ENCODE measurements around the gene ZNF326. TPM values are rescaled to one million over a fixed set of nuclear protein-coding genes. Genes with fewer than 3 reads are reported as not detected.
"Not testable (repeated sequence)": the region's sequence is repeated elsewhere in the genome, so short reads cannot be mapped to it uniquely, and the experiment has no call there.

The ZNF326 gene
- total RNA-seq, 1 donor from 2014 or later = 21.1 TPM

DNA sequence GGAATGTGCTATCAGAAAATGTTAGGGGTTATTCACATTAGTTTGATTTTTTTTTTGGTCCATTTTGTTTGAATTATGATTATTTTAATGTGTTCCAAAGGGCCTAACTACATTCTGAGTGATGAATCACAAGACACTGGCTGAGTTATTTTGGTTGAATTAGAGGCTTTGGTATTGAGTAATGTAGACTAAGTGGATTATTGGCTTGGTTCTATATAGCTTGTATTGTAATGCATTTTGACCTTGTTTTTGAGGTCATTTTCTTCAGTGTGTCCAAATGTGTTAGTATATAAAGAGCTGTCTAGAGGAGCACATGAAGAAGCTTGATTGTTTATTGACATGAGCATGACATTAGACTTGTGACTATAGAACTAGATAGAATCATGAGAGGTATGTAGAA lies 3.4 kb downstream of the ZNF326 start:
- DNase-seq = no peak

DNA sequence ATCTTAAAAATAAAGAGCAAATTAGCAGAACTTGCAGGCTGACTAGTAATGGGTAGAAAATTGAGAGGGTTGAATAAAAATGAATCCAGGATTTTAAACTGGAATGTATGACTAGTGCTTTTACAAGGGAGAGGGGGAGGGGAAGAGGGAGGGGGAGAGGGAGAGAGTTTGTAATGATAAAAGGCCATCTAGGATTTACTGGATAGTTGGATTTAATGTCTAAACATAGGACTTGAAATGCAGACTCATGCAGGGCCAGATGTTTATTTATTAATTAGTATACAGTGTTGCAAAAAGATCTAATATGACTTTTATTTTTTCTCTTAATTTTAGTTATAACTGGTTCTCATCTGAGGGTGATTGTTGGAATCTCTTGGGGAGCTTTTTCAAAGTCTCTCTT lies 4.3 kb downstream of the ZNF326 start:
- DNase-seq = no peak

DNA sequence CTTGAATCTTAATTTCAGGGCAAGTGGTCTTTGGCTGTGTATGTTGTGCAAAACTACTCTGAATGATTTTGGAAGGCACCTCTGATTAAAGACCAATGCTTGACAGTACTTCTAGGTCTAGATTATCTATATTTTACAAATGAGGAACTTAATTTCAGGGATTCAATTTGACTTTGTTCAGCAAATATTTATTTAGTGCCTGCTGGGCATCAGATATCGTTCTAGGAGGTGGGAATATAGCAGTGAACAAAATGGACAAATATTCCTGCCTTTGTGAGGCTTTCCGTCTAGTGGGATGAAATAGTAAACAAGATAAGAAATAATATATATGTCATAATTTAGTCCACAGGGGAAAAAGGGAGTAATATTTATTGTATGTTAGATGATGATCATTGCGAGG lies 4.7 kb downstream of the ZNF326 start:
- DNase-seq = no peak

DNA sequence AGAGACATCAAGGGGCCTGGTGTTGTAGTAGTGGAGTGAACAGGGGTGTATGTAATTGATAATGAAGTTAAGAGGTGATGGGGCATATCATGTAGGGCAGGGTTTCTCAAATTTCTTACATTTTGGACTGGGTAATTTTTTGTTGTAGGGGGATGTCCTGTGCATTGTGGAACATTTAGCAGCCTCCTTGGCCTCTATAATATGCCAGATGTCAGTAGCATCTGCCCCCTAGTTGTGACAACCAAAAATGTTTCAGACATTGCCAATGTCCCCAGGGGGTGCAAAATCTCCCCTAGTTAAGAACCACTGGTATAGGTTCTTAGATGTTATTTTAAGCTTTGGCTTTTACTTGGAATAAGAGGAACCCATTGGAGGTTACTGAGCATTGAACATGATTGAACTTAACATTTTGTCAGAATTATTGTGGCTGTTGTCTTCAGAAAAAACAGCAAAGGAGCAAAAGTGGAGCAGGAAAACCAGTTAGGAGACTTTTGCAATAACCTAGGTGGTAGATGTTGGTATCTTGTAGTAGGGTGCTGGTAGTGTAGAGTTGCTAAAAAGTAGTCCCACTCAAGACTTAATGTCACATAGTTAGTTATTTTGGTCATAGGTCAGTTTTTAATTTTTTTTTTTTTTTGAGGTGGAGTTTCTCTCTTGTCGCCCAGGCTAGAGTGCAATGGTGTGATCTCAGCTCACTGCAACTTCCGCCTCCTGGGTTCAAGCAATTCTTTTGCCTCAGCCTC lies 6.2 kb downstream of the ZNF326 start:
- no peak for DNase-seq

DNA sequence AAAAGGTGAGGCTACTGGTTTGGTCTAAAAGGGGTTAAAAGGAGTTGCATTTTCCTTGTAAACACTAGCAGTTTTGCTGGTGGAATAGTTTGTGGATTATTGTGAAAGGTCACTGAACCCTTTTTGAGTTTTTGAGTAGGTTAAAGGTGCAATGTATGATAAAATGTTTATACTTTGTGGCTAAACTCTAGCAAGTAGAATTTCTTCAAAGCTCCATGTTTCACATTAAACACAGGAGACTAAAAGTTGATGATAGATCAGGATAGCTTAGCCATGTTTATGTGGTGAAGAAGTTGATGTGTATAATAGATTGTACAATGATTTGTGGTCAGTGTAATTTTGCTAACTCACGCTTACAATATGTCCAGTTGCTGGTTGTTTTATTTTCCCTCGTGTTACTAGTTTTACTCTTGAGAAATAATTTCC lies 13.1 kb downstream of the ZNF326 start:
- no peak for DNase-seq

DNA sequence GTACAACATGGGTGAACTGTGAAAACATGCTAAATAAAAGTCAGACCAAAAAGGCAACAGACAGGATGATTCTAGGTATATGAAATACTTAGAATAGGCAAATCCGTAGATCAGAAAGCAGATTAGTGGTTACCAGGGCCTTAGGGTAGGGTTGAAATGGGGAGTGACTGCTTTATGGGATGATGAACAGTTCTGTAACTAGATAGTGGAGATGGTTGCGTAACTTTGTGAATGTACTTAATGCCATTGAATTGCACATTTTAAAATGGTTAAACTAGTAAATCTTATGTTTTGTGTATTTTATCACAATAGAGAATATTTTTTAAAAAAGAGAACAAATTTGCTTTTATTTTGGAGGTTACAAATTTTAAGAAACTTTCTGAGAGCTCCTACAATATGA lies 17.4 kb downstream of the ZNF326 start:
- no peak for DNase-seq

DNA sequence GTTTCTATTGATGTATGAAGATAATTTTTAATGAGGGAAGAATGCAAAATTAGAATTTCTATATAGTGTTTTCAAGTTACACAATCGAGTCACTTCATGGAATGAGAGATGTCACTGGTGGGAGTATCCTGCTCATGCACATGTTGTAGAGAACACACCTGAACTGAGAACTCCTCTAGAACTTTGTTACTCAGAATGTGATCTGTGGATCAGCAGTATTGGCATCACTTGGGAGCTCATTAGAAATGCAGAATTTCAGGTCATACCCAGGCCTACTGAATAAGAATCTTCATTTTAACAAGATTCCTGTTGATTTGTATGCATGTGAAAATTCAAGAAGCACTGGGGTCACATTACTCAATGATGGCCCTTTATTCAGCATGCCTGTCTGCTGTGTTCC lies 28.8 kb downstream of the ZNF326 start:
- no peak for DNase-seq

DNA sequence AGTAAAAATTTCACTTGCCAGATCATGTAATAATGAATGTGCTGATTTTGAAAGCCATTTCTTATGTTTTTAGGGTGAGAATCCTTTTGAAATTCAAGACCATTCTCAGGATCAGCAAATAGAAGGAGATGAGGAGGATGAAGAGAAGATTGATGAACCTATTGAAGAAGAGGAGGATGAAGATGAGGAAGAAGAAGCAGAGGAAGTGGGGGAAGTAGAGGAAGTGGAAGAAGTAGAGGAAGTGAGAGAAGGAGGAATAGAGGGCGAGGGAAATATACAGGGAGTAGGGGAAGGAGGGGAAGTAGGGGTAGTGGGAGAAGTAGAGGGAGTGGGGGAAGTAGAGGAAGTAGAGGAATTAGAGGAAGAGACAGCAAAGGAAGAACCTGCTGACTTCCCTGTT lies 32.4 kb downstream of the ZNF326 start:
- no peak for DNase-seq

DNA sequence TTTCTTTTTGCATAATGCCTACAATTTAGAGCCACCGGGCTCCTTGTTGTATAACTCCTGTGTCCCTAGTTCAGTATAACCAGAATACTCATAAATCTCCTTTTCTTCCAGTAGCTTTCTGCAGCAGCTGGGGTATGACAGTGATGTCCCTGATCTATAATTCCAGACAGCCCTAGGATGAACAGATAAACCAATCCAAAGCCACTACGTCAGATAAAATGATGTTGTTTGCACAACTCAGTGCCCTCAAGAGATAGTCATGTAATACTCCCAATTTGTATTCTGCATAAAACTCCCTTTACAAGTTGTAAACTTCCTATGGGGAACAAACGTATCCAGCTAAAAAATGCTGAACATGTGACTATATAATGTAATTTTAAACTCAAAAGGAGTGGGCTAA lies 44.7 kb downstream of the ZNF326 start:
- DNase-seq = no peak

DNA sequence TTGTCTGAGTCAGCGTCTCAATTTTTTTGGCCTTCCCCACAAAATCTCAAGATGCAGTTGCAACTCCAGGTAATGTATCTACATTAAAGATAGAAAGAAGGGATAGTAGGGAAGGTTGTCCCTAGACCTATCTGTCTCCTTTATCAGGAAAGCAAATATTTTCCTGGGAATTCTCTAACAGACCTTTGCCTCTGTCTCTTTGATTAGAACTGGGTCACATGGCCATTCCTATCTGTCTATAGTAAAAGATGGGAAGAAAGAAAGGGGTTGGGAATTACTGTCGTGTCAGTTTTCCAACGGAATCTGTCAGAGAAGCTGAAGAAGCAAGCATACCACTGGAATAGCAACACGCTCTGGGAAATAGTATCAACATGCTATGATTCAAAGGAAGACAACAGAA lies 48.7 kb downstream of the ZNF326 start:
- DNase-seq = no peak

DNA sequence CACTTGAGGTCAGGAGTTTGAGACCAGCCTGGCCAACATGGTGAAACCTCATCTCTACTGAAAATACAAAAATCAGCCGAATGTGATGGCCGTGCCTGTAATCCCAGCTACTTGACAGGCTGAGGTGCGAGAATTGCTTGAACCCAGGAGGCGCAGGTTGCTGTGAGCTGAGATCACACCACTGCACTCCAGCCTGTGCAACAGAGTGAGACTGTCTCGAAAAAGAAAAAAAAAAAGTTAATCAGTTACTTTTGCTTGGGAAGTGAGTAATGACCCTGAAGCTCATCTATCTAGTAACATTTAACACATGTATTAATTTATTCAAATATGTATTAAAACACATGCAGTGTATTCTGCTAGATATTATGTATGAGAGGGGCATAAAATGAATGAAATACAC lies 49.4 kb downstream of the ZNF326 start:
- no peak for DNase-seq

DNA sequence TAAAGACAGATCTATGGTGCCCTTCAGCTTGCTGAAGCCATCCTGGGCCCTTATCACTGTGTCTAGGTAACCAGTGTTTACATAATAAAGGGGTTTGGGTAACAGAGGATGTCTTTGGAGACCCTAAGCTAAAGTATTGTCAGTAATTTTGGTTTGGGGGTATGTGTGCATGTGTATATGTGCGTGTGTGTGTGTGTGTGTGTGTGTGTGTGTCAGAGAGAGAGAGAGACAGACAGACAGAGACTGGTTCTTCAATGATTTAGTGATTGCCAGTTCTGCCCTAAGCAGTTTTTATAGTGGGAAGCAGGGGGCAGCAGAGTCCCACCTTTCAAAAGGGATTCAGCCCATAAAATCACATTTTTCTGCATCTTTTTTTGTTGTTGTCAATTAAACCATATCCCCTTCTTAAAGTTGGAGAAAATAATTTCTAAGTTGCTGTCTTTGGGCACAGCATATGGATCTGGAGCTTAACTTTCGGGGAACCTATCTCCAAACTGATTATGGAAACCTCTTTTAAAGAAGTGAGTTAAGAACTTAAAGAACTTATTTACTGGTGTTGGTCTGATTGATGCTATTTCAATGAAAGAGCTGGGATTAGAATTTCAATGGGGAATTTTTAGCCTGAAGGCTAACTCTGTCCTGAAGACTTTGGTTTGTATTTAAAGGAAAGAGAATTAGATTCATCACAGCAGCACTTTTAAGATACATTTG lies 51.1 kb downstream of the ZNF326 start:
- DNase-seq = no peak

DNA sequence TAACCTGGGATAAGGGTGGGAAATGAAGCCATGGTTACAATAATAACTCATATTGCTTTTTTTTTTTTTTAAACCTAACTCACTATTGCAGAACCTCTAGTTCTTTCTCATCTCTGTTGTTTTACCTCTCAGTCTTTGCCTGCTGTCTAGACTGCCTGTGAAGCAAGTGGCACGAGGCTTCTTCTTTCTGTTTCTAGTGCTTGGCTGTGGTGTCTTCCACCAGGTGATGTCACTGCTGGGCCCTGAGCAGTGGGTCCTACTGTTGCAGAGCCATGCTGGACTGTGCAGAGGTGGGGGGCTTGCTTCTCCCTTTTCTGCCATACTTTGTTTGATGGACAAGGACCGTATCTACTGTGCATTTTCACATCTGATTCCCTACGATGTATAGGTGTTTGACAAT lies 51.7 kb downstream of the ZNF326 start:
- no peak for DNase-seq

DNA sequence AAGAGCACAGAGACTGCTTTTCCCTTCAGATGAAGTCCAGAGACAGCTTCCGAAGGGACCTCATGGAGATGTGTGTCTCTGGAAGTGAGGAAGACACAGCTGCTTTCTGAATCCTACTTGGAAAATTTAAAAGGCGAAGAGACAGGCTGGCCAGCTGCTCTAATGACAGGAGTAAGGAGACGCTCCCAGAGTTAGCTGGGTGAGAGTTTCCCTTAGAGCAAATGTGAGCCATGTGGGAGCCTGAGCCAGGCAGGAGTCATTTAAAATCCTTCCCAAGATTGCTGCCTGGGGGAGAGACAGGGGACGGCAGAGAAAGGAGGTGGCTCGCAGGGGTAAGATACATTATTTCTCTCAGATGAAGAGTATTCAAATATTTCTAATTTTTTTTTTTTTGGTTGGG lies 53.1 kb downstream of the ZNF326 start:
- no peak for DNase-seq

DNA sequence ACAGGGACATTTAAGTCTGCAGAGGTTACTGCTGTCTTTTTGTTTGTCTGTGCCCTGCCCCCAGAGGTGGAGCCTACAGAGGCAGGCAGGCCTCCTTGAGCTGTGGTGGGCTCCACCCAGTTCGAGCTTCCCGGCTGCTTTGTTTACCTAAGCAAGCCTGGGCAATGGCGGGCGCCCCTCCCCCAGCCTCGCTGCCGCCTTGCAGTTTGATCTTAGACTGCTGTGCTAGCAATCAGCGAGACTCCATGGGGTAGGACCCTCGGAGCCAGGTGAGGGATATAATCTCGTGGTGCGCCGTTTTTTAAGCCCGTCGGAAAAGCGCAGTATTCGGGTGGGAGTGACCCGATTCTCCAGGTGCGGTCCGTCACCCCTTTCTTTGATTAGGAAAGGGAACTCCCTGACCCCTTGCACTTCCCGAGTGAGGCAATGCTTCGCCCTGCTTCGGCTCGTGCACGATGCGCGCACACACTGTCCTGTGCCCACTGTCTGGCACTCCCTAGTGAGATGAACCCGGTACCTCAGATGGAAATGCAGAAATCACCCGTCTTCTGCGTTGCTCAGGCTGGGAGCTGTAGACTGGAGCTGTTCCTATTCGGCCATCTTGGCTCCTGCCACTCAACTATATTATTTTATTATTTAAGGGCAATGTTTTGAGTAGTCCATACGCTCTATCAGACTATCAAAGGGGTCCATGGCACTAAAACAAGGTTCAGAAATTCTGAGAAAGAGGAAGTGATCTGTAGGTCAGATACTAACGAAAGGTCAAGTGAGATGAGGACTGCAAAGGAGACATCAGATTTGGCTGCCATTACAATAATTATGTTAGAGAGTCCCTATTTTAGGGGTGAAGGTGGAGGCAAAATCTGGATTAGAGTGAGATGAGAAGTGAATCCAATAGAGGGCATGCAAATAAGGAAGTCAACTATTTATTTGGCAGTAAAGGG lies 68.1 kb downstream of the ZNF326 start:
- DNase-seq = not testable (repeated sequence)

DNA sequence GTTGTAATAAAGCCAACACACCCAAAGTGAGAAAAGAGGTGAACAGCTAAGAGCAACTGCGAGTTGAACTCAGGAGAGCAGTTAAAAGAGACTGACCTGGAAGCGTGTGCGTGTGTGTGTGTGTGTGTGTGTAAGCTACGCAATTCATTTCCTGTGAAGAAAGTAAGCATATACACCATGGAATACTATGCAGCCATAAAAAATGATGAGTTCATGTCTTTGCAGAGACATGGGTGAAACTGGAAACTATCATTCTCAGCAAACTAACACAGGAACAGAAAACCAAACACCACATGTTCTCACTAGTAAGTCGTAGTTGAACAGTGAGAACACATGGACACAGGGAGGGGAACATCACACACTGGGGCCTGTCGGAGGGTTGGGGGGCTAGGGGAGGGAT lies 69.2 kb downstream of the ZNF326 start:
- DNase-seq = not testable (repeated sequence)

DNA sequence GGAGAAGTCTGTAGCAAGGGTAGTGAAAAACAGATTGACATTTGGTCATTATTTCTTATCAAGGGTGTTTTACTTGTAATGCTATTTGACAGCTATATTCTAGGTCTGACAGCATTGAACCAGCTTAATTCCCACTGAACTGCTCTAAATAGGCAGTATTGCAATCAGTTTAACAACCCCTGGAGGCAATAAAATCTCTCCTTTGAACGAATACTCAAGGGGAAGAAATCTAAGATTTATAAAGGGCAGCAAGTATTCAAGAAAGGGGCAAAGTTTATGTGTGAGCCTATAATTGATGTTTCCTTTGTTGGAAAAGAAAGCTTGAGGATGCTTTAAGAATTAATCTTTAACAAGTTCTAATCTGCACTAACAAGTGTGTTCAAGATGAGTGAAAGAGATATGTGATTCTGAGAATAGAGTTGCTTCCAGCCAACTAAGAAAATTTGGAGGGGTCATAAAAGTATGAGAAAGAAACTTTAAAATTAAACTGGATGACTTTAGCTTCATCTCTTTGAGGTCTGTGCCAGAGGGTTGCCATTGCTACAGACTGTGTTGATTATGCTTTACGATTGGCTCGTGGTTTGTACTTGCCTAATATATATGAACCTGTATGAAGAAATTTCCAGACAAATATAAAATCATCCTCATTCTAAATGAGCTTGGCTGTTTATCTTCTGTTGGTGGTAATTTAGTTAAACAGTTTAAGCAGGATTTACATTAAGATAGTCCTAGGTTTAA lies 72.5 kb downstream of the ZNF326 start:
- no peak for DNase-seq

DNA sequence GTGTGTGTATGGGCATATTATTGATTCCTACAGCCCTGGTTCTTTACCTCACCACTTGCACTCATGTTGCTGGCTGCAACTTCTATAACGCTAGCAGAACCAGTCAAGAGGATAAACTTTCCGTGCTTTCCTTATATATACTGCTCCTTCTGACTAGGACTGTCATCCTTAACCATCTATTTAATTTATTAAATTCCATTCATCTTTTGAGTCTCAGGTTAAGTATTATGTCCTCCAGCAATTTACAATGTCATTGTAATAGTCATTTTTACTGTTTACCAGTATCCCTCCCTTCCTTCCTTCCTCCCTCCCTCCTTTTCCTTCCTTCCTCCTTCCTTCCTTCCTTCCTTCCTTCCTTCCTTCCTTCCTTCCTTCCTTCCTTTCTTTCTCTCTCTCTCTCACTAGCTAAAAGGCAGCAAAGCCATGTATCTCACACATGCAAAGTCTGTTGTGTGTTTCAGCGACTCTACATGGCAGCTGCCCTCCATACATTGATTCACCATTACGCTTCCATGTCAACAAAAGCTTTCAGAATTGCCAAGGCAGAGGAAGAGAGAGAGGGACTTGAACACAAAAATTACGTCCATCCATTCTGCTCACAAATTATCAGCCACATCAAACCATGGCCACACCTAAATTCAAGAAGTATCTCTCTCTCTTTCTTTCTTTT lies 73.8 kb downstream of the ZNF326 start:
- DNase-seq = no peak

DNA sequence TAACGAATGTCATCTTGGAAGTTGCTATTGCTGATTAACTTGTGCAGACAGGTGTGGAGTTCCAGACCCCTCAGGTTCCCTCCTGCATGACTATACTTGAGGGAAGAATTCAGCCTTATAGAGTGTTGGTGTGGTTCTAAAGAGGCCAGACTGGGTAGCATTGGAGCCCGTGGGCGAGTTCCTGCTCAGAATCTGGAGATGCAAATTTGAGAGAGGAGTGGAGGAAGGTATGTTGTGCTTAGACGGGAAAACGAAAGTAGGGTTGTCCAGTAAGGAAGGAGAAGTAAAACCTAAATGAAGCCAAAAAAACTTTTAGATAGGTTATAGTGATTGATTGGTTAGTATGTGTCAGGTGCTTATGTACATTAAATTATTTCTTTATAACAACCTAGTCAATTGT lies 79.2 kb downstream of the ZNF326 start:
- DNase-seq = no peak

DNA sequence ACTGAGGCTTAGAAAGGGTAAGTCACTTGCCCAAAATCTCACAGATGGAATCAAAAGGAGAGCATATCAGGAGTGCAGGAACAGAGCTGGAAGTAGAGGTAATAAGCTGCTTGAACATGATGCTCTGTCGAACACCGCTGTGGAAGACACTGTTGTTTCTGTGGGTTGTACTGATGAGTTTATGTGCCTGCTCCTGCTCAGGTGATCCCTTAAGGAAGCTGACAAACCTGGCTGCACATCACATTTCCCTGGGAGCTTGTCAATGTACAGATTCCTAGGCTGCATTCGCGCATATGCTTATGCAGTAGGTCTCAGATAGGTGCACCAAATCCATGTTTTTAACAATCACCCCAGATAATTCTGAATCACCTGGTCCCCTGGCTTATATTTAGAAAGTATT lies 79.7 kb downstream of the ZNF326 start:
- no peak for DNase-seq

DNA sequence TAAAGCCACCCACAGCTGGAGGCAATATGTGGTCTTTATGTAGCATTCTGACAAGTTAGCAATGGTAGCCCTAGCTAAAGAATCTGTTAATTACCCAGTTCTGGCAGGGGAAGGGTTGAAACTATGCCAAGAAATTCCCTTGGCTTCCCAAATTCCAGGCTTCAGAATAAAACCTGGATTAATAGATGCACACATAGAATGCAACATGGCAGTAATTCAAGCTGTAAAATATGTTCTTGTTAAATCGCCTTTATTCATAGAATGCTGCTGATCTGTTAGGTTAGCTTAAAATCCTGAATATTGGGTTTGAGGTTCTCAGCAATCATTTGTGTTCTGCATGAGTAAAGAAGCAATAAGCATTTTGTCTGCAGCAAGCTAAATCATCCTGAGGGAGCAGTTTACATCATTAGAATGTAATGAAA lies 80.1 kb downstream of the ZNF326 start:
- no peak for DNase-seq

DNA sequence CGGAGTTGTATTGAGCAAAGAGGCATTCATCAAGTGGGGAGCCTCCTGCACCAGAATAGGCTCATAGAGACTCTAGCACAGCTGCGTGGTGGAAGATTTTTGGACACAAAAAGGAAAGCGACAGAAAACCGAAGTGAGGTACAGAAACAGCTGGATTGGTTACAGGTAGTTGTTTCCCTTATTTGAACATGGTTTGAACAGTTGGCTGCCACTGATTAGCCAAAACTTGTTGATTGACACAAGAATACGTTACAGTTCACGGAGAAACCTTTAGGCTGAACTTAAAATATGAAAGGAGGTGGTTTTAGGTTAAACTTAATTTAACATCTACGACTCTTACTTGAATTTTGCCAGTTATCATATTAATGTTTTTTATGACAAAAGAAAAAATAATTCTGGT lies 89.1 kb downstream of the ZNF326 start:
- DNase-seq = no peak

All from skin of body (tissue), 2 donors.